ENCODE measurements around the gene LRRIQ1. TPM values are rescaled to one million over a fixed set of nuclear protein-coding genes. Genes with fewer than 3 reads are reported as not detected.

Gene LRRIQ1
- total RNA-seq, 1 experiment from 2014 or later, result 0.39 TPM

DNA sequence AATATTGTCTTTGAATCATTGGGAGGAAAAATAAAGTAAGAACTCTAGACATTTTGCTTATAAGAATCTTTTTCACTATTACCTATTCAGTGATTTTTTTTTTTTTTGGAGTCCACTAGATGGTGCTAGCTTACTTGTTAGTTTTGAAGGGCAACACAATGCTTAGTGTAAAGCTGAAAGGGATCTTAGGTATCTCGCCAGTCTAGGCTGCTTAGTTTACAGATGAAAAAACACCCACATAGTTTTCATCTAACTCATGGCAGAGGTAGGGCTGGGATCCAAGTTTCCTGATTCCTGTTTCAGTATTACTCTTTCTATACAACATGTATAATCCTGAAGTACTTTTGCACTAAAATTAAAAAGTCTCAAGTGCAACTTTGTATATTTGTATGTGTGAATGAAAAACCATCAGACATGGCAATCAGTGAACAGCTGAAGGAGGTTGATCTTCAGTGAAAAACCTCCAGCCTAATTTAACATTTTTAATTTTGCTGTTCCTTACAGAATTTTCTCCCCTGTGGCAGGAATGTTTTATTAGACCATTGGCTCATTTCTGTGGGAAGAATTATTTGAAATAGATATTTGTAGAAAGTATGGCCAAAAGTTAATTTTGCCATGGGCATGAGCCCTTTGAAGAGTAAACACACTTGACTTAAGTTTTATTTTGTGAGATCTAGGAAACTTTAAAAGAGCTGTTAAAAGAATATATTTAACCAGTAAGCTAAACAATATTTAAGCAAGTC, 40.7 kb downstream of the LRRIQ1 start:
- no peak overlapping the region for H3K4me2 ChIP-seq (ENCODE audit: insufficient read depth, insufficient read length, low read length)
- H3K23ac ChIP-seq (ENCODE audit: insufficient read length, low read depth, low read length), result no peak overlapping the region
- DNase-seq, result no peak
- H3K79me1 ChIP-seq (ENCODE audit: insufficient read depth, low read depth, low read length, poor library complexity, severe bottlenecking), result no peaks in the 10 kb centered on the region
- no peaks in the 10 kb centered on the region for H4K20me1 ChIP-seq (ENCODE audit: control insufficient read depth, insufficient read depth, insufficient read length)
- H3K4me1 ChIP-seq (ENCODE audit: insufficient read depth, low read length), result no peaks in the 10 kb centered on the region
- no peak overlapping the region for H3K27ac ChIP-seq (ENCODE audit: insufficient read length, low read depth, low read length)
- H2BK120ac ChIP-seq (ENCODE audit: low read depth, low read length, poor library complexity, severe bottlenecking), result no peak overlapping the region
- H3K18ac ChIP-seq (ENCODE audit: insufficient read length, low read depth, low read length), result no peak overlapping the region
- H4K91ac ChIP-seq (ENCODE audit: insufficient read length, low read depth, low read length), result no peak overlapping the region
- H3K9ac ChIP-seq (ENCODE audit: extremely low read depth, insufficient read length, low read length), result no peak overlapping the region
- WGBS (ENCODE audit: extremely low coverage, insufficient read length, low lambda C conversion rate), result no CpG with 5 or more reads among the region's 1 CpG
- H2BK20ac ChIP-seq (ENCODE audit: low read depth, low read length, poor library complexity, severe bottlenecking), result no peak overlapping the region
- no peaks in the 10 kb centered on the region for H3K9me3 ChIP-seq (ENCODE audit: control insufficient read depth, low read depth, low read length)
- no peaks in the 10 kb centered on the region for H3K36me3 Mint-ChIP-seq (ENCODE audit: insufficient read depth in 1 of 3, low read depth in 3 of 3)
- no peak overlapping the region for H2AK5ac ChIP-seq (ENCODE audit: insufficient read length, low read length)
- H3K9me3 Mint-ChIP-seq, result no peaks in the 10 kb centered on the region
- H2BK15ac ChIP-seq (ENCODE audit: low read depth, low read length), result no peak overlapping the region
- H2AFZ ChIP-seq (ENCODE audit: low read length), result no peak overlapping the region
- TF ChIP-seq, protein P1, sequence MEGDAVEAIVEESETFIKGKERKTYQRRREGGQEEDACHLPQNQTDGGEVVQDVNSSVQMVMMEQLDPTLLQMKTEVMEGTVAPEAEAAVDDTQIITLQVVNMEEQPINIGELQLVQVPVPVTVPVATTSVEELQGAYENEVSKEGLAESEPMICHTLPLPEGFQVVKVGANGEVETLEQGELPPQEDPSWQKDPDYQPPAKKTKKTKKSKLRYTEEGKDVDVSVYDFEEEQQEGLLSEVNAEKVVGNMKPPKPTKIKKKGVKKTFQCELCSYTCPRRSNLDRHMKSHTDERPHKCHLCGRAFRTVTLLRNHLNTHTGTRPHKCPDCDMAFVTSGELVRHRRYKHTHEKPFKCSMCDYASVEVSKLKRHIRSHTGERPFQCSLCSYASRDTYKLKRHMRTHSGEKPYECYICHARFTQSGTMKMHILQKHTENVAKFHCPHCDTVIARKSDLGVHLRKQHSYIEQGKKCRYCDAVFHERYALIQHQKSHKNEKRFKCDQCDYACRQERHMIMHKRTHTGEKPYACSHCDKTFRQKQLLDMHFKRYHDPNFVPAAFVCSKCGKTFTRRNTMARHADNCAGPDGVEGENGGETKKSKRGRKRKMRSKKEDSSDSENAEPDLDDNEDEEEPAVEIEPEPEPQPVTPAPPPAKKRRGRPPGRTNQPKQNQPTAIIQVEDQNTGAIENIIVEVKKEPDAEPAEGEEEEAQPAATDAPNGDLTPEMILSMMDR (conservative IDR thresholded peaks at IDR 0.05), result peak; percentile 70
- H3K56ac ChIP-seq (ENCODE audit: insufficient read length, low read depth, low read length), result no peak overlapping the region
- H3K14ac ChIP-seq (ENCODE audit: insufficient read depth, low read length), result no peak overlapping the region
- H3K4me1 Mint-ChIP-seq, result peaks cover 0 to 4% of the 10 kb centered on the region in 2 experiments; a peak in 2 of 4 replicates
- H3K27ac Mint-ChIP-seq, result no peak overlapping the region
- H3K23me2 ChIP-seq (ENCODE audit: insufficient read length, low read depth, low read length, poor library complexity, severe bottlenecking), result no peaks in the 10 kb centered on the region
- H3K27me3 Mint-ChIP-seq (ENCODE audit: low read depth), result no peaks in the 10 kb centered on the region
- no peak overlapping the region for H4K5ac ChIP-seq (ENCODE audit: insufficient read length, low read depth, low read length)
- H2BK12ac ChIP-seq (ENCODE audit: insufficient read length, low read depth, low read length), result no peak overlapping the region
- no peak overlapping the region for H3K4me3 Mint-ChIP-seq
- H3K79me2 ChIP-seq (ENCODE audit: insufficient read depth, low read length), result no peaks in the 10 kb centered on the region
- H2BK5ac ChIP-seq (ENCODE audit: insufficient read length, low read length), result no peak overlapping the region
- no peaks in the 10 kb centered on the region for H3K27me3 ChIP-seq (ENCODE audit: insufficient read depth, low read length)
- H4K8ac ChIP-seq (replicated peaks; ENCODE audit: insufficient read length, low read depth, low read length), result no peak overlapping the region
- H3T11ph ChIP-seq (ENCODE audit: low read length), result no peak overlapping the region
- no peak overlapping the region for H3K4ac ChIP-seq (ENCODE audit: low read depth, low read length)
